HPDE6-E6E7 (cell line): ENCODE data around the gene SLC34A3.
A peak's percentile ranks its signal among the peaks of the same experiment; 100 is the strongest.

Experiments used
- DNase-seq: peaks from one replicate; pipeline ENCODE4 v3.0.0; 2011; ENCODE audit warnings: missing footprints; ENCODE audit errors: extremely low spot score

SLC34A3 gene

GRCh38 chr9:137217276-137218211, 13.2 kb upstream of the SLC34A3 start:
- peak; percentile 87 for DNase-seq

- DNase-seq, result no peak
These were observed 12.4 kb upstream of the SLC34A3 start for GRCh38 chr9:137218212-137218753.

- no peak for DNase-seq
These were observed 11.9 kb upstream of the SLC34A3 start for GRCh38 chr9:137218754-137219271.

- no peak for DNase-seq
These were observed 10.9 kb upstream of the SLC34A3 start for GRCh38 chr9:137219757-137220316.

- no peak for DNase-seq
These were observed 10.2 kb upstream of the SLC34A3 start for GRCh38 chr9:137220317-137221094.

- DNase-seq, result no peak
These were observed 9.6 kb upstream of the SLC34A3 start for GRCh38 chr9:137221095-137221505.

- DNase-seq, result no peak
These were observed 9.1 kb upstream of the SLC34A3 start for GRCh38 chr9:137221506-137222111.

- DNase-seq, result no peak
These were observed 8.3 kb upstream of the SLC34A3 start, which contains the start of gene RNF208 for GRCh38 chr9:137222190-137223077. Gene RNF208 (minus strand): TSS chr9:137222240. CDS start chr9:137221212, 1,028 bp downstream.

GRCh38 chr9:137223078-137223970, 7.4 kb upstream of the SLC34A3 start:
- DNase-seq, result peak; percentile 86

- peak; percentile 31 for DNase-seq
These were observed 5.6 kb upstream of the SLC34A3 start, which contains the start of gene CYSRT1 for GRCh38 chr9:137224830-137225694. Gene CYSRT1 (plus strand): TSS chr9:137225174. CDS start chr9:137225622, 448 bp downstream.

GRCh38 chr9:137225699-137226331, 4.9 kb upstream of the SLC34A3 start:
- DNase-seq, result no peak

- DNase-seq, result peak; percentile 72
These were observed 4.2 kb upstream of the SLC34A3 start for GRCh38 chr9:137226338-137227053.

GRCh38 chr9:137227054-137227852, 3.4 kb upstream of the SLC34A3 start, which contains the start of gene RNF224:
Gene RNF224 (plus strand): TSS chr9:137227502. CDS start chr9:137228336, 834 bp downstream.
- peak; percentile 87 for DNase-seq

GRCh38 chr9:137227853-137228505, 2.7 kb upstream of the SLC34A3 start:
- no peak for DNase-seq

- no peak for DNase-seq
These were observed 2.2 kb upstream of the SLC34A3 start for GRCh38 chr9:137228506-137228967.
